Fibroblast of upper back skin (primary cell): ENCODE results near the gene ASNSD1.

Experiments used
- DNase-seq: peaks from one replicate; pipeline ENCODE4 v3.0.0-alpha.2; 2013

The ASNSD1 gene

GRCh38 chr2:189661148-189661956 lies at the start of gene ASNSD1:
ASNSD1 (plus strand) TSS chr2:189661459; CDS start chr2:189666133, 4,674 bp downstream.
- peak; percentile 100 for DNase-seq

GRCh38 chr2:189613077-189613636 lies 48.1 kb upstream of the ASNSD1 start:
- DNase-seq = peak; percentile 51

- no peak for DNase-seq
These were observed 47.4 kb upstream of the ASNSD1 start for GRCh38 chr2:189613650-189614420.

GRCh38 chr2:189614585-189614984 lies 46.7 kb upstream of the ASNSD1 start:
- DNase-seq = no peak

GRCh38 chr2:189618197-189618596 lies 43.1 kb upstream of the ASNSD1 start:
- DNase-seq = no peak

- DNase-seq = no peak
These were observed 39.5 kb upstream of the ASNSD1 start for GRCh38 chr2:189621781-189622180.

- DNase-seq = no peak
These were observed 38.2 kb upstream of the ASNSD1 start for GRCh38 chr2:189623049-189623448.

GRCh38 chr2:189624648-189625355 lies 36.5 kb upstream of the ASNSD1 start:
- DNase-seq = no peak

GRCh38 chr2:189625636-189626035 lies 35.6 kb upstream of the ASNSD1 start:
- no peak for DNase-seq

- DNase-seq = no peak
These were observed 33.5 kb upstream of the ASNSD1 start for GRCh38 chr2:189627789-189628188.

GRCh38 chr2:189628817-189629530 lies 32.3 kb upstream of the ASNSD1 start:
- DNase-seq = no peak

- DNase-seq = no peak
These were observed 31.5 kb upstream of the ASNSD1 start for GRCh38 chr2:189629531-189630453.

GRCh38 chr2:189631849-189632248 lies 29.4 kb upstream of the ASNSD1 start:
- peak; percentile 32 for DNase-seq

GRCh38 chr2:189633392-189633811 lies 27.9 kb upstream of the ASNSD1 start:
- no peak for DNase-seq

- no peak for DNase-seq
These were observed 25.9 kb upstream of the ASNSD1 start for GRCh38 chr2:189635353-189635752.

GRCh38 chr2:189638301-189639006 lies 22.8 kb upstream of the ASNSD1 start:
- DNase-seq = no peak

GRCh38 chr2:189639007-189639609 lies 22.2 kb upstream of the ASNSD1 start:
- DNase-seq = no peak

- no peak for DNase-seq
These were observed 20.3 kb upstream of the ASNSD1 start for GRCh38 chr2:189641002-189641401.

GRCh38 chr2:189641590-189641989 lies 19.7 kb upstream of the ASNSD1 start:
- DNase-seq = peak; percentile 24

GRCh38 chr2:189646521-189646920 lies 14.7 kb upstream of the ASNSD1 start:
- DNase-seq = no peak
